CD4-positive, alpha-beta T cell treated with Interferon gamma for 1 hour (primary cell): ENCODE measurements around the gene FAM168A.

Source experiments
- DNase-seq: peaks from one replicate; pipeline ENCODE4 v3.0.0-alpha.2; 2020

The FAM168A gene

GRCh38 chr11:73597956-73598718 lies at the start of gene FAM168A:
TSS of gene FAM168A (minus strand) at chr11:73598112. CDS start at chr11:73468474, 129,638 bp downstream.
- DNase-seq, result peak; percentile 95

GRCh38 chr11:73647459-73648100 lies 49.7 kb upstream of the FAM168A start:
- peak; percentile 96 for DNase-seq

- DNase-seq, result no peak
Observed at GRCh38 chr11:73645972-73646631, 48.2 kb upstream of the FAM168A start, which contains the start of gene PLEKHB1. TSS of gene PLEKHB1 (plus strand) at chr11:73646581. CDS start at chr11:73646609, 28 bp downstream.

- DNase-seq, result no peak
Observed at GRCh38 chr11:73645121-73645969, 47.4 kb upstream of the FAM168A start.

GRCh38 chr11:73641668-73642067 lies 43.8 kb upstream of the FAM168A start:
- DNase-seq, result no peak

- no peak for DNase-seq
Observed at GRCh38 chr11:73640592-73640991, 42.7 kb upstream of the FAM168A start.

GRCh38 chr11:73637012-73637411 lies 39.1 kb upstream of the FAM168A start:
- no peak for DNase-seq

GRCh38 chr11:73636249-73636648 lies 38.3 kb upstream of the FAM168A start:
- no peak for DNase-seq

GRCh38 chr11:73635721-73636120 lies 37.8 kb upstream of the FAM168A start:
- DNase-seq, result no peak

- DNase-seq, result no peak
Observed at GRCh38 chr11:73633999-73634398, 36.1 kb upstream of the FAM168A start.

- DNase-seq, result no peak
Observed at GRCh38 chr11:73632996-73633395, 35.1 kb upstream of the FAM168A start.

GRCh38 chr11:73629907-73630306 lies 32.0 kb upstream of the FAM168A start:
- DNase-seq, result no peak

- DNase-seq, result peak; percentile 66
Observed at GRCh38 chr11:73625696-73626318, 27.9 kb upstream of the FAM168A start.

GRCh38 chr11:73623686-73624085 lies 25.8 kb upstream of the FAM168A start:
- DNase-seq, result no peak

- no peak for DNase-seq
Observed at GRCh38 chr11:73622926-73623593, 25.1 kb upstream of the FAM168A start.

- DNase-seq, result no peak
Observed at GRCh38 chr11:73614591-73614990, 16.7 kb upstream of the FAM168A start.

- no peak for DNase-seq
Observed at GRCh38 chr11:73612601-73613140, 14.8 kb upstream of the FAM168A start.

- DNase-seq, result no peak
Observed at GRCh38 chr11:73598719-73599379, 937 bp upstream of the FAM168A start.

- DNase-seq, result no peak
Observed at GRCh38 chr11:73597336-73597955, 466 bp downstream of the FAM168A start.

- no peak for DNase-seq
Observed at GRCh38 chr11:73596547-73596946, 1.4 kb downstream of the FAM168A start.
